Panc1 (cell line): ENCODE measurements around the gene USP32. TPM values are rescaled to one million over a fixed set of nuclear protein-coding genes. Genes with fewer than 3 reads are reported as not detected.

Source experiments
- ATAC-seq: fragments of 200-7000 bp; cut with Tn5 transposase; 2 replicates; pipeline ENCODE4 v1.9.1; 2020; ENCODE audit warnings: mild to moderate bottlenecking, moderate library complexity
- BruUV-seq: library from RNA; stranded (reverse); fragments of 400-500 nt; replicated peaks from 2 replicates; lab custom pipeline; 2021; lab: Mats Ljungman, UMichigan
- CTCF ChIA-PET: fragments of 300-600 bp; sonication (Branson Sonifier 250); formaldehyde crosslinking; loops from one replicate; lab custom pipeline; 2022; ENCODE audit warnings: antibody characterized with exemption; lab: Charles Lee
- POLR2A ChIA-PET: fragments of 300-600 bp; sonication (Branson Sonifier 250); formaldehyde crosslinking; loops from one replicate; lab custom pipeline; 2022; ENCODE audit warnings: antibody characterized with exemption; lab: Charles Lee
- DNase-seq: peaks from one replicate; pipeline ENCODE4 v3.0.0-alpha.2; 2010; ENCODE audit warnings: low read depth, low spot score
- H3K27ac ChIP-seq: 2 replicates; pipeline ENCODE4 v1.5.1; 2011; ENCODE audit warnings: mild to moderate bottlenecking, low read length, inconsistent platforms
- H3K27me3 ChIP-seq: fragments of 200-500 bp; sonication (Bioruptor generic); 2 replicates; pipeline ENCODE4 v1.6.0; 2014; ENCODE audit warnings: low read length, inconsistent platforms; ENCODE audit not compliant: control insufficient read depth, insufficient read depth
- H3K36me3 ChIP-seq: fragments of 200-500 bp; sonication (Bioruptor generic); 2 replicates; pipeline ENCODE4 v1.5.1; 2014; ENCODE audit warnings: inconsistent platforms, mild to moderate bottlenecking, low read length, moderate library complexity; ENCODE audit not compliant: control insufficient read depth, insufficient read depth
- H3K4me1 ChIP-seq: 2 replicates; pipeline ENCODE4 v1.5.1; 2011; ENCODE audit warnings: inconsistent platforms, mild to moderate bottlenecking, low read length, moderate library complexity; ENCODE audit not compliant: control insufficient read depth, insufficient read depth
- H3K4me3 ChIP-seq, 2 experiments: 2 replicates each; pipeline ENCODE4 v1.5.1; 2011 to 2012; ENCODE audit warnings: low read depth in 2 of 2, low read length in 2 of 2, mild to moderate bottlenecking in 2 of 2, inconsistent platforms in 1 of 2, moderate library complexity in 1 of 2
- H3K9me3 ChIP-seq: fragments of 200-500 bp; sonication (Bioruptor generic); 2 replicates; pipeline ENCODE4 v1.5.1; 2014; ENCODE audit warnings: low read depth, mild to moderate bottlenecking, inconsistent platforms, low read length, moderate library complexity; ENCODE audit not compliant: control insufficient read depth, insufficient read depth
- CTCF ChIP-seq: fragments of 450-650 bp; IDR thresholded peaks from 2 replicates; pipeline ENCODE4 v1.5.1; 2017; ENCODE audit warnings: mild to moderate bottlenecking
- POLR2AphosphoS5 ChIP-seq: IDR thresholded peaks from 2 replicates; pipeline ENCODE4 v1.6.1; 2012; ENCODE audit warnings: mild to moderate bottlenecking, low read depth, low read length, moderate library complexity
- REST ChIP-seq, 2 experiments: IDR thresholded peaks; 2 replicates each; pipeline ENCODE4 v1.6.1; 2011 to 2012; ENCODE audit warnings: low read depth in 2 of 2, control low read depth in 1 of 2, low read length in 1 of 2, mild to moderate bottlenecking in 1 of 2, moderate library complexity in 1 of 2; ENCODE audit not compliant: insufficient read depth in 1 of 2
- SIN3A ChIP-seq: IDR thresholded peaks from 2 replicates; pipeline ENCODE4 v1.6.1; 2012; ENCODE audit warnings: low read depth, mild to moderate bottlenecking, low read length, moderate library complexity, borderline replicate concordance; ENCODE audit not compliant: insufficient read depth
- TCF7L2 ChIP-seq: IDR thresholded peaks from 2 replicates; pipeline ENCODE4 v1.6.1; 2011; ENCODE audit warnings: mild to moderate bottlenecking, low read depth, low read length, inconsistent platforms
- in situ Hi-C: cut with HindIII; loops from 2 replicates; pipeline ENCODE4 v1.10.0; 2016; ENCODE audit warnings: low sequenced_read_pairs, low pct_unique_long_range_greater_than_20kb
- intact Hi-C: fragments of 100-400 bp; cut with micrococcal nuclease; formaldehyde crosslinking; loops from one replicate; pipeline ENCODE4 v1.10.0; 2022; ENCODE audit not compliant: unreplicated experiment
- total RNA-seq: library from RNA; stranded (reverse); gene quantifications from one replicate; pipeline ENCODE4 v1.2.1, GENCODE V29; 2021; ENCODE audit not compliant: unreplicated experiment

The USP32 gene
- total RNA-seq, 1 experiment from 2014 or later = 45.5 TPM

- Histone ChIP-seq H3K4me1 (peaks cover 12% of the 10 kb centered on the region), H3K4me3 (no peak overlapping the region), H3K36me3 (no peaks in the 10 kb centered on the region), H3K27me3 (no peaks in the 10 kb centered on the region), H3K9me3 (no peaks in the 10 kb centered on the region), H3K27ac (no peak overlapping the region)
- no peak for ATAC-seq
- ChIA-PET POLR2A (no interaction called here), CTCF (interaction anchor here (1.5 kb wide), 2 partner anchors 30 to 31 kb away, joined by 3 to 5 read pairs; no protein-coding TSS in a partner anchor)
- DNase-seq = no peak
- intact Hi-C loops = no loop called here
- BruUV-seq = no TSS peak
- TF ChIP-seq SIN3A = no peak
- no peak for TF ChIP-seq REST (IDR thresholded peaks at IDR 0.05; ENCODE audit: insufficient read depth in 1 of 2, low read depth in 2 of 2, low read length in 1 of 2)
- TF ChIP-seq POLR2AphosphoS5 = no peak
- TF ChIP-seq TCF7L2 = no peak
- no peak for TF ChIP-seq CTCF
- in situ Hi-C loops = no loop called here
Measured at GRCh38 chr17:60173304-60173819, 218.6 kb downstream of the USP32 start.

- H3K27ac ChIP-seq = no peak overlapping the region
- ChIA-PET CTCF (interaction anchor here (0.5 kb wide), 1 partner anchor 428 kb away, joined by 4 read pairs; no protein-coding TSS in a partner anchor), POLR2A (no interaction called here)
- intact Hi-C loops (no loop called here), in situ Hi-C loops (no loop called here)
- no peaks in the 10 kb centered on the region for H3K9me3 ChIP-seq
- peaks cover 15% of the 10 kb centered on the region for H3K4me1 ChIP-seq
- no peak overlapping the region for H3K4me3 ChIP-seq
- DNase-seq (no peak), ATAC-seq (no peak)
- no peak for TF ChIP-seq REST (IDR thresholded peaks at IDR 0.05; ENCODE audit: insufficient read depth in 1 of 2, low read depth in 2 of 2, low read length in 1 of 2)
- TF ChIP-seq POLR2AphosphoS5 = no peak
- no peak for TF ChIP-seq TCF7L2
- no peak for TF ChIP-seq CTCF
- no peak for TF ChIP-seq SIN3A
- no TSS peak for BruUV-seq
- H3K36me3 ChIP-seq = no peaks in the 10 kb centered on the region
- no peaks in the 10 kb centered on the region for H3K27me3 ChIP-seq
Measured at GRCh38 chr17:60171753-60172079, 220.2 kb downstream of the USP32 start.
